Measurements from ENCODE around the gene CCAR1. TPM values are rescaled to one million over a fixed set of nuclear protein-coding genes. Genes with fewer than 3 reads are reported as not detected.
"Not testable (repeated sequence)": the region's sequence is repeated elsewhere in the genome, so short reads cannot be mapped to it uniquely, and the experiment has no call there.

CCAR1 gene
- total RNA-seq, 1 experiment from 2014 or later: 84.4 TPM

DNA sequence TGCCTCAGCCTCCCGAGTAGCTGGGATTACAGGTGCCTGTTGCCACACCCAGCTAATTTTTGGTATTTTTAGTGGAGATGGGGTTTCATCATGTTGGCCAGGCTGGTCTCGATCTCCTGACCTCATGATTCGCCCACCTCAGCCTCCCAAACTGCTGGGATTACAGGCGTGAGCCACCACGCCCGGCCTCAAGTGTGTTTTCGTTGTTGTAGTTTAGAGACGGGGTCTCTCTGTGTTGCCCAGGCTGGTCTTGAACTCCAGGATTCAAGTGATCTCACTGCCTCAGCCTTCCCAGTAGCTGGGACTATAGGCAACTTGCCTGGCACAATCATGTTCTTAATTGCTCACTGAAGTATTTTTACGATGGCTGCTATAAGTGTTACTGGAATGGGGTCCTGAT, 89.8 kb downstream of the CCAR1 start:
- BruUV-seq (replicated peaks); POLR2A ChIA-PET: not testable (repeated sequence)

DNA sequence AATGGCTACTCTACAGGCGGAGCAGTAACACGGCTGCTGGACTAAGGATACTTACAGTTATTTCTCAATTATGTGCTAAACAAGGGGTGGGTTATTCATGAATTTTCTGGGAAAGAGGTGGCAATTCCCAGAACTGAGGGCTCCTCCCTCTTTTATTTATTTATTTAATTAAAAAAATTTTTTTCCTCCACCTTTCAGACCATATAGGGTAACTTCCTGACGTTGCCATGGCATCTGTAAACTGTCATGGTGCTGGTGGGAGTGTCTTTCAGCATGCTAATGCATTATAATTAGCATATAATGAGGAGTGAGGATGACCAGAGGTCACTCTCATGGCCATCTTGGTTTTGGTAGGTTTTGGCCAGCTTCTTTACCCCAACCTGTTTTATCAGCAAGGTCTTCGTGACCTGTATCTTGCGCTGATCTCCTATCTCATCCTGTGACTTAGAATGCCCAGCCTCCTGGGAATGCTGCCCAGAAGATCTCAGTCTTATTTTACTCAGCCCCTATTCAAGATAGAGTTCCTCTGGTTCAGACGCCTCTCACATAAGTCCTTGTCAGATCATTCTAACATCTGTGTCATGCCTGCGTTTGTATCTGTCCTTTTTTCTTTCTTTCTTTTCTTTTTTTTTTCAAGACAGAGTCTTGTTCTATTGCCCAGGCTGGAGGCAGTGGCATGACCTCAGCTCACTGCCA, 90.4 kb downstream of the CCAR1 start:
- ChIA-PET POLR2A (no interaction called here), CTCF (no interaction called here), RAD21 (ENCODE audit: low non-redundant PET in 1 of 2, low total read pairs in 2 of 2, uncharacterized antibody in 2 of 2, unreplicated experiment in 2 of 2) (no interaction called here)
- H2AFZ ChIP-seq (ENCODE audit: low read depth, low read length, poor library complexity, severe bottlenecking): no peak overlapping the region
- H4K20me1 ChIP-seq (ENCODE audit: insufficient read depth): no peaks in the 10 kb centered on the region
- H3K4me1 ChIP-seq (ENCODE audit: control insufficient read depth in 1 of 2, insufficient read depth in 2 of 2, low read length in 2 of 2): peaks cover 0 to under 1% of the 10 kb centered on the region in 2 experiments; a peak in 3 of 4 replicates
- DNase-seq (ENCODE audit: low read depth, low spot score) (no peak), ATAC-seq (no peak)
- no TSS peak for BruUV-seq (replicated peaks)
- no peaks in the 10 kb centered on the region for H3K36me3 ChIP-seq (ENCODE audit: control insufficient read depth in 1 of 2, insufficient read depth in 2 of 2, low read length in 2 of 2)
- no peak overlapping the region for H3K9ac ChIP-seq (ENCODE audit: low read length)
- H3K79me2 ChIP-seq (ENCODE audit: insufficient read depth, low read length): no peaks in the 10 kb centered on the region
- intact Hi-C loops (cut with micrococcal nuclease): no loop called here
- H3K4me3 ChIP-seq (replicated peaks in 1 of 2; ENCODE audit: low read depth in 1 of 2, low read length in 2 of 2): no peak overlapping the region
- H3K9me2 ChIP-seq (ENCODE audit: insufficient read depth): no peaks in the 10 kb centered on the region
- H3K27ac ChIP-seq (ENCODE audit: low read depth, low read length): no peak overlapping the region
- no peaks in the 10 kb centered on the region for H3K9me3 ChIP-seq (ENCODE audit: control insufficient read depth in 1 of 2, insufficient read depth in 1 of 2, low read depth in 1 of 2, low read length in 2 of 2)
- H3K27me3 ChIP-seq (ENCODE audit: insufficient read depth, low read length): no peaks in the 10 kb centered on the region
- no peak overlapping the region for H3K4me2 ChIP-seq (ENCODE audit: low read length)
- TF ChIP-seq, protein P1, sequence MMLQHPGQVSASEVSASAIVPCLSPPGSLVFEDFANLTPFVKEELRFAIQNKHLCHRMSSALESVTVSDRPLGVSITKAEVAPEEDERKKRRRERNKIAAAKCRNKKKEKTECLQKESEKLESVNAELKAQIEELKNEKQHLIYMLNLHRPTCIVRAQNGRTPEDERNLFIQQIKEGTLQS (IDR thresholded peaks at IDR 0.05): no peak
- TF ChIP-seq RAD21 (IDR thresholded peaks at IDR 0.05; ENCODE audit: low read depth): no peak
- TF ChIP-seq CEBPB (IDR thresholded peaks at IDR 0.05; ENCODE audit: low read depth): no peak
- TF ChIP-seq ELF1 (IDR thresholded peaks at IDR 0.05; ENCODE audit: borderline replicate concordance, low read depth): no peak
- TF ChIP-seq, protein P2, sequence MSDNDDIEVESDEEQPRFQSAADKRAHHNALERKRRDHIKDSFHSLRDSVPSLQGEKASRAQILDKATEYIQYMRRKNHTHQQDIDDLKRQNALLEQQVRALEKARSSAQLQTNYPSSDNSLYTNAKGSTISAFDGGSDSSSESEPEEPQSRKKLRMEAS (IDR thresholded peaks at IDR 0.05): no peak
- TF ChIP-seq EZH2phosphoT487 (IDR thresholded peaks at IDR 0.05; ENCODE audit: borderline replicate concordance): no peak

More for the DNA sequence above, 89.8 kb downstream of the CCAR1 start:
- ATAC-seq; DNase-seq (ENCODE audit: low read depth, low spot score); H3K9me2 ChIP-seq (ENCODE audit: insufficient read depth); H3K4me3 ChIP-seq (replicated peaks in 1 of 2; ENCODE audit: low read depth in 1 of 2, low read length in 2 of 2); intact Hi-C loops (cut with micrococcal nuclease); RAD21 ChIA-PET (ENCODE audit: low non-redundant PET in 1 of 2, low total read pairs in 2 of 2, uncharacterized antibody in 2 of 2, unreplicated experiment in 2 of 2); H4K20me1 ChIP-seq (ENCODE audit: insufficient read depth); H3K27me3 ChIP-seq (ENCODE audit: insufficient read depth, low read length); H2AFZ ChIP-seq (ENCODE audit: low read depth, low read length, poor library complexity, severe bottlenecking); CTCF ChIA-PET; H3K79me2 ChIP-seq (ENCODE audit: insufficient read depth, low read length); H3K9me3 ChIP-seq (ENCODE audit: control insufficient read depth in 1 of 2, insufficient read depth in 1 of 2, low read depth in 1 of 2, low read length in 2 of 2); H3K4me1 ChIP-seq (ENCODE audit: control insufficient read depth in 1 of 2, insufficient read depth in 2 of 2, low read length in 2 of 2); H3K9ac ChIP-seq (ENCODE audit: low read length); H3K36me3 ChIP-seq (ENCODE audit: control insufficient read depth in 1 of 2, insufficient read depth in 2 of 2, low read length in 2 of 2); H3K27ac ChIP-seq (ENCODE audit: low read depth, low read length); H3K4me2 ChIP-seq (ENCODE audit: low read length): not testable (repeated sequence)
